Duodenal mucosa (tissue), 2 donors: Measurements from ENCODE around the gene CLDN3.

Experiments used
- H3K27ac ChIP-seq: one replicate; pipeline ENCODE4 v1.7.0; 2013; ENCODE audit warnings: low read depth, low read length
- H3K27me3 ChIP-seq, 2 donors: one replicate each; pipeline ENCODE4 v1.7.0; 2013; ENCODE audit warnings: low read length in 2 of 2, control low read depth in 1 of 2; ENCODE audit not compliant: insufficient read depth in 2 of 2, control insufficient read depth in 1 of 2
- H3K36me3 ChIP-seq, 2 donors: one replicate each; pipeline ENCODE4 v1.7.0; 2013; ENCODE audit warnings: low read length in 2 of 2, control low read depth in 1 of 2; ENCODE audit not compliant: insufficient read depth in 2 of 2, control insufficient read depth in 1 of 2
- H3K4me1 ChIP-seq, 2 donors: one replicate each; pipeline ENCODE4 v1.7.0; 2013; ENCODE audit warnings: low read length in 2 of 2, control low read depth in 1 of 2; ENCODE audit not compliant: insufficient read depth in 2 of 2, control insufficient read depth in 1 of 2
- H3K4me3 ChIP-seq, 2 donors: one replicate each; pipeline ENCODE4 v1.7.0; 2013; ENCODE audit warnings: low read length in 2 of 2, low read depth in 1 of 2
- H3K9ac ChIP-seq, 2 donors: one replicate each; pipeline ENCODE4 v1.7.0; 2013; ENCODE audit warnings: low read length in 2 of 2, low read depth in 1 of 2
- H3K9me3 ChIP-seq, 2 donors: one replicate each; pipeline ENCODE4 v1.7.0; 2013; ENCODE audit warnings: low read length in 2 of 2, control low read depth in 1 of 2; ENCODE audit not compliant: control insufficient read depth in 1 of 2

The CLDN3 gene

DNA sequence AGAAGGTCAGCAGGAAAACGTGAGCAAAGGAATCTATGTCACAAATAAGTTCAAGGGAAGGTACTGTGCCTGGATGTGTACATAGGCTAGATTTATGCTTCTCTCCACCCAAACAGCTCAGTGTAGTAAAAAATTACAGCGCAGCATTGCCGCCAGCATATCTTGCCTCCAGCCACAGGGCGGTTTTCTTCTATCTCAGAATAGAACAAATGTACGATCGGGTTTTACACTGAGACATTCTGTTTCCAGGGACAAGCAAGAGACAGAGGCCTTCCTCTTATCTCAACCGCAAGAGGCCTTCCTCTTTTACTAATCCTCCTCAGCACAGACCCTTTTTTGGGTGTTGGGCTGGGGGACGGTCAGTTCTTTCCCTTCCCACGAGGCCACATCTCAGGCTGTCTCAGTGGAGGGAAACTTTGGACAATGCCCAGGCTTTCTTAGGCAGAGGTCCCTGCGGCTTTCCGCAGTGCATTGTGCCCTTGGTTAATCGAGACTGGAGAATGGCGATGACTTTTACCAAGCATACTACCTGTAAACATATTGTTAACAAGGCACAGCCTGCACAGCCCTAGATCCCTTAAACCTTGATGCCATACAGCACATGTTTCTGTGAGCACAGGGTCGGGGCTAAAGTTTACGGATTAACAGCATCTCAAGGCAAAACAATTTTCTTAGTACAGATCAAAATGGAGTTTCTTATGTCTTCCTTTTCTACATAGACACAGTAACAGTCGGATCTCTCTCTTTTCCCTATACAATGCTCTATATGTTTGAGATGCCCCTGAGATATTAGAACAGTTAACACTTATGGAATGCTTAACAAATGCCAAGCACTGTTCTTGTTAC is 19.9 kb downstream of the CLDN3 start:
- H3K9ac ChIP-seq: no peak overlapping the region
- H3K9me3 ChIP-seq: no peaks in the 10 kb centered on the region
- no peaks in the 10 kb centered on the region for H3K4me1 ChIP-seq
- H3K36me3 ChIP-seq: no peaks in the 10 kb centered on the region
- no peak overlapping the region for H3K27ac ChIP-seq
- no peak overlapping the region for H3K4me3 ChIP-seq
- H3K27me3 ChIP-seq: no peaks in the 10 kb centered on the region

GRCh38 chr7:73746378-73746777 is 23.7 kb downstream of the CLDN3 start:
- no peaks in the 10 kb centered on the region for H3K27me3 ChIP-seq
- no peak overlapping the region for H3K4me3 ChIP-seq
- no peaks in the 10 kb centered on the region for H3K36me3 ChIP-seq
- H3K9ac ChIP-seq: no peak overlapping the region
- peaks cover 12 to 21% of the 10 kb centered on the region in 2 donors for H3K4me1 ChIP-seq
- no peaks in the 10 kb centered on the region for H3K9me3 ChIP-seq
- no peak overlapping the region for H3K27ac ChIP-seq

DNA sequence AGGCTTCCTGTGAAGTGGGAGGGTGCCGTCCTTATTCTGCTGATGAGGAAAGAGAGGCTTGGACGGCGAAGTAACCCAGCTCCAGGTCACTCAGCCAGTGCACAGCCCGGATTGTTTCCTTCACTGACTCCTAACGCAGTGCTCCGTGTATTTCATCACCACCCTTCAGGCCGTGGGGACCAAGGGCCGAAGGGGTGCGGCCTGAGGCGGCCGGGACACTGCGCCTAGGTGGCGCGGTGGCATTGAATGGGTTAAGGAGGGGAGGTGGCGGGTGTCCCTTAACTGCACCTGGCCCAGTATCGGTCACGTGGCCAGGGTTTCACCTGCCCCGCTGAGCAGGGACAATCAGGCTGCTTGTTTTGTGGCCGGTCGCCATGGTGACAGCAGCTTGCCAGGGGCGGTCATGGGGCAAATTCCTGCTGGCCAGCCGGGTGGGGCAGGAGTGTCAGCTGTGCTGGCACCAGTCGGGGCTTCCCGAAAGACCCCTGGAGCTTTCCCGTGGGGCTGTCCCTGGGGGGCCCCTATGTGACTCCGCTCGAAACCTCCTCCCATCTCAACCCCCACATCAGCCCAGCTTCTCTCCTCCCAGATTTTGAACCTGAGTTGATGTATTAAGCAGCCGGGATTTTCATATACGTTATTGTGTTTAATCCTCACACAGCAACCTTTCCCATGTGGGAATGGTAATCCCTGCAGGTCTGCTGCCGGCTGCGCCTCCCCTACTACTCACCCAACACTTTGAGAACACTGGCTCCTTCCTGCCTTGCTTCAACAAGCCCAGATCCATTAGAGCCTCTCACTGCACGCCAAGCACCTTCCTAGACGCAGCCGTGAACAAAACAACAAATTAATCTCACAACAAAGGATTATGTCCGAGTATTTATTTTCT is 27.1 kb downstream of the CLDN3 start:
- Histone ChIP-seq H3K27me3 (no peaks in the 10 kb centered on the region), H3K9ac (peak overlapping the region; percentile 68 to 81), H3K4me3 (peak overlapping the region; percentile 12 to 50), H3K36me3 (no peaks in the 10 kb centered on the region), H3K4me1 (peaks cover 16 to 21% of the 10 kb centered on the region in 2 donors), H3K27ac (peak overlapping the region; percentile 78), H3K9me3 (no peaks in the 10 kb centered on the region)

DNA sequence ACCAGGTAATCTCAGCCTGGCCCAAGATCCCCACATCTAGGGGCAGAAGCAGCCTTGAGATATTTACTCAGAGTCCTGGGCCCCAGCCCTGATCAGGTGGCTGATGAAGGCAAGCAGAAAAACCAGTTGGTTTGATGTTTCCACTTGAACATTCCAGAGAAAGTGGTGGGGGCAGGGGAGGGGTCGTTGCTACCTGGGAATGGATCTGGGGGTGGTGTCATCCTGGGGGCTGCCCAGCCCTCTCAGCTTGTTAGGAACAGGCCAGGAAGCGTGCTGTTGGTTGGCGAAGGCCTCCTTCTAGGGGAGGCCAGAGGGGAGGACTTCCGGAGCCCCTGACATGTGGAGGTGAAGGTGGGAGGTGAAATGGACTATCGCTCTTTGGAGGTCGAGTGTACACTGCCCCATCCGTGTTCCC is 27.7 kb downstream of the CLDN3 start:
- Histone ChIP-seq H3K4me3 (peak overlapping the region; percentile 12 to 50), H3K9ac (peak overlapping the region; percentile 68 to 81), H3K36me3 (peaks cover 0 to 3% of the 10 kb centered on the region in 2 donors), H3K4me1 (peaks cover 23 to 27% of the 10 kb centered on the region in 2 donors), H3K27ac (peak overlapping the region; percentile 67), H3K27me3 (no peaks in the 10 kb centered on the region), H3K9me3 (no peaks in the 10 kb centered on the region)

- Histone ChIP-seq H3K36me3 (peaks cover 6 to 10% of the 10 kb centered on the region in 2 donors), H3K27me3 (no peaks in the 10 kb centered on the region), H3K9me3 (no peaks in the 10 kb centered on the region), H3K4me3 (no peak overlapping the region), H3K27ac (peak overlapping the region; percentile 67), H3K4me1 (peaks cover 30 to 35% of the 10 kb centered on the region in 2 donors), H3K9ac (peak overlapping the region; percentile 12 to 68)
Observed at GRCh38 chr7:73741600-73741999, 28.5 kb downstream of the CLDN3 start.

DNA sequence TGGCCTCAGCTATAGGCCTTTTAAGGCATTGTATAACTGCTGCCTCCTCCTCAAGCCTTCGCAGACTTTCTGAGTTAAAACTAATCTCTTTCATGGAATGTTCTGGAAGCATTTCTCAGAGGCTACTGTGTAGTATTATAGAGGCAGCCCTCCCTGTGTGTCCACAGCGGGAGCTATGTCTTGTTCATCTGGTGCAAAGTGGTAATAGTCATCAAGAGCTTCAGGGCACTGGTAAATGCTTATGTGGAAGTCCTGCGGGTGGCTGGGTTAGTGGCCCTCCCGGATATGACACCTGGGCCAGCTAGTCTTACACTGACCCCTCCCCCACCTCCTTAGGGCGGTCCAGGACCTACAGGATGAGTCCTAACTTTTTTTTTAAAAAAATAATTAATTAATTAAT is 29.3 kb downstream of the CLDN3 start:
- Histone ChIP-seq H3K9me3 (no peaks in the 10 kb centered on the region), H3K9ac (peak overlapping the region in 1 of 2 donors; percentile 2), H3K27ac (peak overlapping the region; percentile 46), H3K4me3 (no peak overlapping the region), H3K36me3 (peaks cover 9 to 15% of the 10 kb centered on the region in 2 donors), H3K4me1 (peaks cover 35 to 39% of the 10 kb centered on the region in 2 donors), H3K27me3 (no peaks in the 10 kb centered on the region)

DNA sequence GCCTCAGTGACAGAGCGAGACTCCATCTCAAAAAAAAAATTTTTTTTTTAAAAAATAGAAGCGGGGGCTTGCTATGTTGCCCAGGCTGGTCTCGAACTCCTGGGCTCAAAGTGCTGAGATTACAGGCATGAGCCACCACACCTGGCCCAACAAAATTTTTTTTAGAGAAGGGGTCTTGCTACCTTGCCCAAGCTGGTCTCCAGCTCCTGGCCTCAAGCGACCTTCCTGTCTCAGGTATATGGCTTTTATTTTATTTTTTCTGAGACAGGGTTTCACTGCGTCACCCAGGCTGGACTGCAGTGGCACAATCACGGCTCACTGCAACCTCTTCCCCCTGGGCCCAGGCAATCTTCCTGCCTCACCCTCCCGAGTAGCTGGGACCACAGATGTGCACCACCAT is 29.9 kb downstream of the CLDN3 start:
- Histone ChIP-seq H3K27ac (no peak overlapping the region), H3K9ac (peak overlapping the region in 1 of 2 donors; percentile 2), H3K9me3 (no peaks in the 10 kb centered on the region), H3K27me3 (no peaks in the 10 kb centered on the region), H3K36me3 (peaks cover 9 to 18% of the 10 kb centered on the region in 2 donors), H3K4me1 (peaks cover 41 to 45% of the 10 kb centered on the region in 2 donors), H3K4me3 (no peak overlapping the region)

DNA sequence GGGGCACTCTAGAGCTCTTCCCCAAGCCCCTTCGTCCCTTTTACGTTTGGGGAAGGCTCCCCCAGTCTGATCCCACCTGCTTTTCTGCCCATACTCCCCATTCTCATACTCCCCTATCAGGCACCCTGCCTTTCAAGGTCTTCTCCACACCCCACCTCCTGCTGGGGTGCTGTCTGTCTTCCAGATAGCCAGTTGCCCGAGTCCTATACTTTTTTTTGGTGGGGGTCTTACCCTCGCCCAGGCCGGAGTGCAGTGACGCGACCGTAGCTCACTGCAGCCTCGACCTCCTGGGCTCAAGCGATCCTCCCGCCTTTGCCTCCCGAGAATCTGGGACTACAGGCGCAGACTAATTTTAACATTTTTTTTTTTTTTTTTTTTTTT is 30.7 kb downstream of the CLDN3 start:
- peak overlapping the region; percentile 94 to 100 for H3K9ac ChIP-seq
- H3K4me1 ChIP-seq: peaks cover 47 to 49% of the 10 kb centered on the region in 2 donors
- peak overlapping the region; percentile 96 for H3K27ac ChIP-seq
- H3K27me3 ChIP-seq: no peaks in the 10 kb centered on the region
- peaks cover 9 to 18% of the 10 kb centered on the region in 2 donors for H3K36me3 ChIP-seq
- H3K9me3 ChIP-seq: no peaks in the 10 kb centered on the region
- peak overlapping the region; percentile 84 to 88 for H3K4me3 ChIP-seq

GRCh38 chr7:73738612-73739386 is 31.3 kb downstream of the CLDN3 start, which contains the start of gene ABHD11:
TSS of gene ABHD11 (minus strand) at chr7:73738802. CDS start at chr7:73738770, 32 bp downstream.
- Histone ChIP-seq H3K27me3 (no peaks in the 10 kb centered on the region), H3K4me1 (peaks cover 47 to 48% of the 10 kb centered on the region in 2 donors), H3K36me3 (peaks cover 9 to 18% of the 10 kb centered on the region in 2 donors), H3K4me3 (peak within 1 kb of the TSS; percentile 87 to 88), H3K27ac (peak within 1 kb of the TSS; percentile 96), H3K9me3 (no peaks in the 10 kb centered on the region), H3K9ac (peak within 1 kb of the TSS; percentile 94 to 100)
